AG04450 (cell line): ENCODE measurements around the gene TTC19. TPM values are rescaled to one million over a fixed set of nuclear protein-coding genes. Genes with fewer than 3 reads are reported as not detected.

ENCODE experiments used
- CTCF ChIA-PET: fragments of 300-600, 350-600 bp; formaldehyde crosslinking; extraction: SDS; loops from one replicate; lab custom pipeline; 2022; ENCODE audit warnings: antibody characterized with exemption, inconsistent platforms; lab: Charles Lee
- POLR2A ChIA-PET: fragments of 350-600 bp; formaldehyde crosslinking; extraction: SDS; loops from one replicate; lab custom pipeline; 2021; ENCODE audit warnings: antibody characterized with exemption, inconsistent platforms; lab: Yijun Ruan, JAX
- DNase-seq: peaks from one replicate; pipeline ENCODE4 v3.0.0-alpha.2; 2011; ENCODE audit warnings: low read depth, low spot score
- H3K27ac ChIP-seq: one replicate; pipeline ENCODE4 v1.5.1; 2012; ENCODE audit warnings: low read depth, low read length, control low read depth
- H3K27me3 ChIP-seq: one replicate; pipeline ENCODE4 v1.6.0; 2012; ENCODE audit warnings: low read length; ENCODE audit not compliant: control insufficient read depth, insufficient read depth
- H3K4me3 ChIP-seq: 2 replicates; pipeline ENCODE4 v1.5.1; 2011; ENCODE audit warnings: mild to moderate bottlenecking, low read depth, low read length, control low read depth
- H3K9me3 ChIP-seq: 2 replicates; pipeline ENCODE4 v1.5.1; 2012; ENCODE audit warnings: low read length; ENCODE audit not compliant: control insufficient read depth, insufficient read depth
- CTCF ChIP-seq: IDR thresholded peaks from 2 replicates; pipeline ENCODE4 v1.5.1; 2011; ENCODE audit warnings: low read depth, low read length, control low read depth, inconsistent platforms
- polyA plus RNA-seq: library from polyadenylated mRNA; depleted of rRNA; stranded (reverse); fragments of >200 nt; gene quantifications from 2 replicates; pipeline ENCODE4 v1.2.3, GENCODE V29; 2011

Gene TTC19
- polyA plus RNA-seq, 1 experiment, result 5.9 TPM

- no peaks in the 10 kb centered on the region for H3K27me3 ChIP-seq
- POLR2A ChIA-PET, result interaction anchor here (0.8 to 1.6 kb wide), 4 partner anchors 41 to 79 kb away, joined by 3 to 12 read pairs (median 7); partner anchors contain the start of gene ADORA2B
- H3K9me3 ChIP-seq, result no peaks in the 10 kb centered on the region
- peak overlapping the region; percentile 70 for H3K27ac ChIP-seq
- no peak for TF ChIP-seq CTCF
- no peak for DNase-seq
- H3K4me3 ChIP-seq, result peak overlapping the region; percentile 80
- CTCF ChIA-PET, result interaction anchor here (0.9 to 1.7 kb wide), 4 partner anchors 14 to 172 kb away, joined by 4 to 8 read pairs (median 5); partner anchors contain the start of gene ADORA2B
These were observed 577 bp downstream of the TTC19 start for GRCh38 chr17:15999974-16000827.

GRCh38 chr17:16001226-16001897, 1.7 kb downstream of the TTC19 start:
- Histone ChIP-seq H3K27me3 (no peaks in the 10 kb centered on the region), H3K4me3 (peak overlapping the region; percentile 80), H3K9me3 (no peaks in the 10 kb centered on the region), H3K27ac (no peak overlapping the region)
- DNase-seq, result no peak
- TF ChIP-seq CTCF, result no peak
- ChIA-PET CTCF (interaction anchor here (0.9 to 1.7 kb wide), 3 partner anchors 13 to 173 kb away, joined by 4 to 8 read pairs (median 5); partner anchors contain the start of gene ADORA2B), POLR2A (interaction anchor here (0.6 kb wide), 1 partner anchor 335 kb away, joined by 3 read pairs; no protein-coding TSS in a partner anchor)

GRCh38 chr17:16002708-16003260, 3.2 kb downstream of the TTC19 start:
- CTCF ChIA-PET, result no interaction called here

GRCh38 chr17:16003841-16004240, 4.2 kb downstream of the TTC19 start:
- H3K9me3 ChIP-seq, result no peaks in the 10 kb centered on the region
- ChIA-PET CTCF (no interaction called here), POLR2A (interaction anchor here (2.3 kb wide), 1 partner anchor 10 kb away, joined by 7 read pairs; no protein-coding TSS in a partner anchor)
- H3K27me3 ChIP-seq, result no peaks in the 10 kb centered on the region
- H3K4me3 ChIP-seq, result no peak overlapping the region
- DNase-seq, result no peak
- H3K27ac ChIP-seq, result no peak overlapping the region
- TF ChIP-seq CTCF, result no peak

More at GRCh38 chr17:16002708-16003260, 3.2 kb downstream of the TTC19 start:
- Histone ChIP-seq H3K27ac (no peak overlapping the region), H3K4me3 (no peak overlapping the region), H3K27me3 (no peaks in the 10 kb centered on the region), H3K9me3 (no peaks in the 10 kb centered on the region)
- DNase-seq, result no peak
- POLR2A ChIA-PET, result no interaction called here
- no peak for TF ChIP-seq CTCF
